Measurements from ENCODE around the gene MUC5AC.

Gene MUC5AC

GRCh38 chr11:1129143-1129610 is 28.6 kb upstream of the MUC5AC start:
- TF ChIP-seq, protein P1, sequence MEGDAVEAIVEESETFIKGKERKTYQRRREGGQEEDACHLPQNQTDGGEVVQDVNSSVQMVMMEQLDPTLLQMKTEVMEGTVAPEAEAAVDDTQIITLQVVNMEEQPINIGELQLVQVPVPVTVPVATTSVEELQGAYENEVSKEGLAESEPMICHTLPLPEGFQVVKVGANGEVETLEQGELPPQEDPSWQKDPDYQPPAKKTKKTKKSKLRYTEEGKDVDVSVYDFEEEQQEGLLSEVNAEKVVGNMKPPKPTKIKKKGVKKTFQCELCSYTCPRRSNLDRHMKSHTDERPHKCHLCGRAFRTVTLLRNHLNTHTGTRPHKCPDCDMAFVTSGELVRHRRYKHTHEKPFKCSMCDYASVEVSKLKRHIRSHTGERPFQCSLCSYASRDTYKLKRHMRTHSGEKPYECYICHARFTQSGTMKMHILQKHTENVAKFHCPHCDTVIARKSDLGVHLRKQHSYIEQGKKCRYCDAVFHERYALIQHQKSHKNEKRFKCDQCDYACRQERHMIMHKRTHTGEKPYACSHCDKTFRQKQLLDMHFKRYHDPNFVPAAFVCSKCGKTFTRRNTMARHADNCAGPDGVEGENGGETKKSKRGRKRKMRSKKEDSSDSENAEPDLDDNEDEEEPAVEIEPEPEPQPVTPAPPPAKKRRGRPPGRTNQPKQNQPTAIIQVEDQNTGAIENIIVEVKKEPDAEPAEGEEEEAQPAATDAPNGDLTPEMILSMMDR (IDR thresholded peaks at IDR 0.05; ENCODE audit: low read depth, low read length, missing control alignments) = no peak
- no peak for DNase-seq (ENCODE audit: low read depth)
- no peak overlapping the region for H3K4me3 ChIP-seq (ENCODE audit: low read depth, low read length)

GRCh38 chr11:1129611-1130160 is 28.1 kb upstream of the MUC5AC start:
- TF ChIP-seq, protein P1 (IDR thresholded peaks at IDR 0.05; ENCODE audit: low read depth, low read length, missing control alignments) = no peak

GRCh38 chr11:1130276-1131032 is 27.3 kb upstream of the MUC5AC start:
- TF ChIP-seq, protein P1 (IDR thresholded peaks at IDR 0.05; ENCODE audit: low read depth, low read length, missing control alignments) = no peak
- no peak overlapping the region for H3K4me3 ChIP-seq (ENCODE audit: low read depth, low read length)
- no peak for DNase-seq (ENCODE audit: low read depth)

More at GRCh38 chr11:1129611-1130160, 28.1 kb upstream of the MUC5AC start:
- no peak overlapping the region for H3K4me3 ChIP-seq (ENCODE audit: low read depth, low read length)
- no peak for DNase-seq (ENCODE audit: low read depth)

DNA sequence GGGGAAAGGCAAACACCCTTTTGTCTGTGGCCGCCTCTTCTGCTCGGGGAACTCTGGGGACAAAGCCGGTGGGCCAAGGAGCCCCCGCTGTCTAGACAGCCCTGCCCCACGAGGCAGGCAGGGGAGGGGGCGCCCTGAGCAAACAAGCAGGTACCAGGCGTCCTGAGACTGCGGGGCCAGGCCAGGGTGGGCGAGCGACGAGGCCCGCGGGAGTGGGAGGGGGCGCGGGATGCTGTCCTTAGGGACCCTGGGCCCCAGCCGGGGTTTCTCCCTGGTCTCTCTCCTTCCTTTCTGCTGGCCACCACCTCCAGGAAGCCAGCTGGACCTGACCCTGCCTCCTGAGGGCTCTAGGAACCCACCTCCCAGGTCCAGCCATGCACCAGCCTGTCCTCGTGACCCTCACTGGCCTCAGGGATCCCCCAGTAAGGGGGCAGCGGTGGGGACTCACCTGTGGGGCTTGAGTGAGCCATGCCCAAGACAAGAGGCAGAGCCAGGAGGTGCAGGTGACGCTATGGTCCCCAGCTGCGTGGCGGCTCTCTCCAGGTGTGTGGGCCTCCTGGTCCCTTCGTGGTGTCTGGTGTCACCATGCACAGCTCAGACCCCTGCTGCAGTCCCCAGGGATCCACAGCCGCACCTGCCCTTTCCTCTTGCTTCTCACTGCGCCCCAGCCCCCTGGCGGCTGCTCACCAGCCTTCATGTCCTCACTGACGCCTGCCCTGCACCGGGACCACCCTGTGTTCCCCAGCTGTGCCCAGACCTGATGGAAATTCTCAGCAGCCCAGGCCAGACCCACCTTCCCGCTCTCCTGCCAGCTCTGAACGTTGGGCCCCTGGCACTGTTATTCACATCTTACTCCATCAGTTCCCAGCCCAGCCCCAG is 26.5 kb upstream of the MUC5AC start:
- H3K4me3 ChIP-seq (ENCODE audit: low read depth, low read length) = no peak overlapping the region
- TF ChIP-seq, protein P1 (IDR thresholded peaks at IDR 0.05; ENCODE audit: low read depth, low read length, missing control alignments) = no peak
- no peak for DNase-seq (ENCODE audit: low read depth)

DNA sequence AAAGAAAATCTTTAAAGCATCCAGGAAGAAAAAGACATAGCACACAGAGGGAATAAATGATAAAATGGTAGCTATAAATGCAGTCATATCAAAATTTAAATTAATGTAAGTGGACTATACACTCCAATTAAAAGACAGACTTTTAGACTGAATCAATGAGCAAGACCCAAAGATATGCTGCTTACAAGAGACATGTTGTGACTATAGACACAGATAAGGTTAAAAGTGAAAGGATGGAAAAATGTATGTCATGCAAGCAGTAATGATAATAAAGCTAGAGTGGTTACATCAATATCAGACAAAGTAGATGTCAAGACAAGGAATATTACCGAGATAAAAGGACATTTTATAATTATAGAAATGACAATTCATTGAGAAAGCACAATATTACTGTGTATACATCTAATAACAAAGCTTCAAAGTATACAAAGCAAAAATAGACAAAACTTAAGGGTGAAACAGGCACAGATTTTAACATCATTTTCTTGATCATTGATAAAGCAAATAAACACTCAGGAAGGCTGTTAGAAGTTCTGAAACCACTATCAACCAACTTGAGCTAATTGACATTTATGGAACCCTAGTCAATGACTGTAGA is 22.8 kb upstream of the MUC5AC start:
- H3K4me3 ChIP-seq (ENCODE audit: low read depth, low read length) = no peak overlapping the region
- DNase-seq (ENCODE audit: low read depth) = no peak
- TF ChIP-seq, protein P1 (IDR thresholded peaks at IDR 0.05; ENCODE audit: low read depth, low read length, missing control alignments) = no peak

DNA sequence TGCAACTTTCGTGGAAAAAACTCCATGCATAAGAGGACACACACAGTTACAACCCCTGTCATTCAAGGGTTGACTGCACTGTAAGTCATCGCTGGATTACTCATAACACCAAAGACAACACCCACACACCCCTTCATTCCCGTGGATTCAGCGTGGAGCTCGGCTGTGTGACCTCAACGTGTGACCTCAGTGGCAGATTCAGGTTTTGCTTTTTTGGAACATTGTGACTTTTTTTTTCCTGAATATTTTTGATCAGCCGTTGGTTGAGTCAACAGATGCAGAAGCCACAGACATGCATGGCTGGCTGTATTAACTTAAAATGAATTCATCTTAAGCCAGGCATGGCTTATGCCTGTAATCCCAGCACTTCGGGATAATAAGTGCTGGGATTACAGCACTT is 19.7 kb upstream of the MUC5AC start:
- DNase-seq (ENCODE audit: low read depth) = no peak
- no peak overlapping the region for H3K4me3 ChIP-seq (ENCODE audit: low read depth, low read length)
- TF ChIP-seq, protein P1 (IDR thresholded peaks at IDR 0.05; ENCODE audit: low read depth, low read length, missing control alignments) = no peak
